Measurements from ENCODE around the gene ASAH2. TPM values are rescaled to one million over a fixed set of nuclear protein-coding genes. Genes with fewer than 3 reads are reported as not detected.

Gene ASAH2
- polyA plus RNA-seq, 3 donors: not detected

DNA sequence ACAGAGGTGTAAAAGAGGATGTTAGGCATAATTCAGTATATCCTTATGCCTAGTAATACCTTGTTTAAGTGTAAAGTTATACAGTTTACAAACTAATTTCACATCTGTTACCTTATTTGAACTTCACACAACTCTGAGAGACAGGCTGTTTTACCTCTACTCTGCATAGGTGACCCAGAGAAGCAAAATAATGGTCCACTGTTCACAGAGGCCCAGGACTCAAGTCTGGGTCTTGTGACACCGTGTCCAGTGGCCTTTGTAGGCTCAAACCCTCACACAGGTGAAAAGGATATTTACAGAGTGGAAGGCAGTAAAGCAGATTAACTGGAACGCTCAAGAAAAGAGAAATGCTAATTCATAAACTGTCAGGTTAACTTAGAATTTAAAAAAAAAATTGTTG is 32.1 kb downstream of the ASAH2 start:
- intact Hi-C loops (cut with micrococcal nuclease): no loop called here
- peaks cover 0 to 6% of the 10 kb centered on the region in 2 donors for H3K27me3 ChIP-seq (ENCODE audit: control insufficient read depth in 2 of 2, insufficient read depth in 2 of 2, low read length in 2 of 2)
- no peak overlapping the region for H3K4me3 Mint-ChIP-seq
- no peak overlapping the region for H3K27ac Mint-ChIP-seq
- no peaks in the 10 kb centered on the region for H3K36me3 Mint-ChIP-seq
- H3K27ac ChIP-seq (ENCODE audit: low read depth in 1 of 2, low read length in 2 of 2): no peak overlapping the region
- H3K4me1 Mint-ChIP-seq: peaks cover 10% of the 10 kb centered on the region
- 100% methylated on average over 1 of the region's 2 CpGs for WGBS (ENCODE audit: insufficient coverage)
- no peak overlapping the region for H3K4me3 ChIP-seq (replicated peaks in 1 of 3; ENCODE audit: low read depth in 2 of 3, low read length in 3 of 3)
- no peaks in the 10 kb centered on the region for H3K9me3 ChIP-seq (replicated peaks in 1 of 2; ENCODE audit: control insufficient read depth in 1 of 2, insufficient read depth in 1 of 2, low read length in 2 of 2)
- no peak for DNase-seq
- no peak overlapping the region for H3K9ac ChIP-seq (ENCODE audit: insufficient read depth, low read length, poor library complexity, severe bottlenecking)
- H3K4me1 ChIP-seq (ENCODE audit: control insufficient read depth in 1 of 2, insufficient read depth in 2 of 2, low read length in 2 of 2): peaks cover 8 to 9% of the 10 kb centered on the region in 2 donors
- no peaks in the 10 kb centered on the region for H3K36me3 ChIP-seq (replicated peaks in 1 of 2; ENCODE audit: control insufficient read depth in 1 of 2, insufficient read depth in 2 of 2, low read length in 2 of 2)
- TF ChIP-seq, protein P1, sequence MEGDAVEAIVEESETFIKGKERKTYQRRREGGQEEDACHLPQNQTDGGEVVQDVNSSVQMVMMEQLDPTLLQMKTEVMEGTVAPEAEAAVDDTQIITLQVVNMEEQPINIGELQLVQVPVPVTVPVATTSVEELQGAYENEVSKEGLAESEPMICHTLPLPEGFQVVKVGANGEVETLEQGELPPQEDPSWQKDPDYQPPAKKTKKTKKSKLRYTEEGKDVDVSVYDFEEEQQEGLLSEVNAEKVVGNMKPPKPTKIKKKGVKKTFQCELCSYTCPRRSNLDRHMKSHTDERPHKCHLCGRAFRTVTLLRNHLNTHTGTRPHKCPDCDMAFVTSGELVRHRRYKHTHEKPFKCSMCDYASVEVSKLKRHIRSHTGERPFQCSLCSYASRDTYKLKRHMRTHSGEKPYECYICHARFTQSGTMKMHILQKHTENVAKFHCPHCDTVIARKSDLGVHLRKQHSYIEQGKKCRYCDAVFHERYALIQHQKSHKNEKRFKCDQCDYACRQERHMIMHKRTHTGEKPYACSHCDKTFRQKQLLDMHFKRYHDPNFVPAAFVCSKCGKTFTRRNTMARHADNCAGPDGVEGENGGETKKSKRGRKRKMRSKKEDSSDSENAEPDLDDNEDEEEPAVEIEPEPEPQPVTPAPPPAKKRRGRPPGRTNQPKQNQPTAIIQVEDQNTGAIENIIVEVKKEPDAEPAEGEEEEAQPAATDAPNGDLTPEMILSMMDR (IDR thresholded peaks at IDR 0.05): no peak
- H2AFZ ChIP-seq (ENCODE audit: insufficient read depth, low read depth, low read length, poor library complexity, severe bottlenecking): no peak overlapping the region
- no peak overlapping the region for H3K4me2 ChIP-seq (replicated peaks; ENCODE audit: extremely low read depth, low read length, poor library complexity, severe bottlenecking)
- no peaks in the 10 kb centered on the region for H4K20me1 ChIP-seq (ENCODE audit: insufficient read depth, low read length)
- H3K79me2 ChIP-seq (ENCODE audit: insufficient read depth, low read length): no peaks in the 10 kb centered on the region
- peaks cover 0 to 4% (median 0%) of the 10 kb centered on the region in 7 donors for H3K9me3 Mint-ChIP-seq
- peaks cover 3 to 5% (median 4%) of the 10 kb centered on the region in 3 donors for H3K27me3 Mint-ChIP-seq (ENCODE audit: low read depth in 3 of 3)

DNA sequence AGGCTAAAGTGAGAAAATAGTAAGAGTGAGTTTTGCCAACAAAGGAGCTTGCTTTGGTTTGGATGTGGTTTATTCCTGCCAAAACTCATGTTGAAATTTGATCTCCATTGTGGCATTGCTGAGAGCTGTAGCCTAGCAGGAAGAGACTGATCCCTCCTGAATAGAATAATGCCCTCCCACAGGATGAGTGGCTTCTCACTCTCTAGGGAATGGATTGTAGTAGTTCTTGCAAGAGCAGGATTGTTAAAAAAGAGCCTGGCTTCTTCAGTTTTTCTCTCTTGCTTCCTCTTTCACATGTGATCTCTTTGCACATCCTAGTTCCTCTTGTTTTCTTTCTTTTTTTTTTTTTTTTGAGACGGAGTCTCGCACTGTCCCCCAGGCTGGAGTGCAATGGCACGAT is 34.4 kb downstream of the ASAH2 start:
- H4K20me1 ChIP-seq (ENCODE audit: insufficient read depth, low read length): no peaks in the 10 kb centered on the region

More for the DNA sequence above, 34.4 kb downstream of the ASAH2 start:
- WGBS (ENCODE audit: insufficient coverage): 40% methylated on average over 1 of the region's 3 CpGs
- H3K4me2 ChIP-seq (replicated peaks; ENCODE audit: extremely low read depth, low read length, poor library complexity, severe bottlenecking): no peak overlapping the region
- H3K27me3 ChIP-seq (ENCODE audit: control insufficient read depth in 2 of 2, insufficient read depth in 2 of 2, low read length in 2 of 2): peaks cover 0 to 1% of the 10 kb centered on the region in 2 donors
- no peak overlapping the region for H2AFZ ChIP-seq (ENCODE audit: insufficient read depth, low read depth, low read length, poor library complexity, severe bottlenecking)
- H3K27ac ChIP-seq (ENCODE audit: low read depth in 1 of 2, low read length in 2 of 2): no peak overlapping the region
- Mint-ChIP-seq H3K36me3 (no peaks in the 10 kb centered on the region), H3K4me1 (peaks cover 10% of the 10 kb centered on the region), H3K4me3 (peak overlapping the region in 1 of 2 donors; percentile 11), H3K27ac (peak overlapping the region in 1 of 7 donors; percentile 48), H3K9me3 (peaks cover 0 to 4% (median 0%) of the 10 kb centered on the region in 7 donors), H3K27me3 (ENCODE audit: low read depth in 3 of 3) (peaks cover 0 to 5% (median 3%) of the 10 kb centered on the region in 3 donors)
- H3K36me3 ChIP-seq (replicated peaks in 1 of 2; ENCODE audit: control insufficient read depth in 1 of 2, insufficient read depth in 2 of 2, low read length in 2 of 2): no peaks in the 10 kb centered on the region
- H3K9me3 ChIP-seq (replicated peaks in 1 of 2; ENCODE audit: control insufficient read depth in 1 of 2, insufficient read depth in 1 of 2, low read length in 2 of 2): no peaks in the 10 kb centered on the region
- H3K79me2 ChIP-seq (ENCODE audit: insufficient read depth, low read length): no peaks in the 10 kb centered on the region
- TF ChIP-seq, protein P1 (IDR thresholded peaks at IDR 0.05): no peak
- no peak overlapping the region for H3K9ac ChIP-seq (ENCODE audit: insufficient read depth, low read length, poor library complexity, severe bottlenecking)
- no peak overlapping the region for H3K4me3 ChIP-seq (replicated peaks in 1 of 3; ENCODE audit: low read depth in 2 of 3, low read length in 3 of 3)
- DNase-seq: peak in 2 of 3 donors; percentile 6 to 14
- H3K4me1 ChIP-seq (ENCODE audit: control insufficient read depth in 1 of 2, insufficient read depth in 2 of 2, low read length in 2 of 2): peaks cover 8 to 9% of the 10 kb centered on the region in 2 donors
- intact Hi-C loops (cut with micrococcal nuclease): no loop called here

Data from CD14-positive monocyte (primary cell).